GM20000 (cell line): ENCODE data around the gene UBAP1.

ENCODE experiments used
- DNase-seq: peaks from one replicate; pipeline ENCODE4 v3.0.0; 2012; ENCODE audit warnings: low spot score
- CTCF ChIP-seq: IDR thresholded peaks from 2 replicates; pipeline ENCODE4 v1.5.1; 2012; ENCODE audit warnings: mild to moderate bottlenecking, control low read depth; ENCODE audit errors: extremely low read depth, missing control alignments

The UBAP1 gene

GRCh38 chr9:34252670-34253459 lies 74.0 kb downstream of the UBAP1 start:
- peak; percentile 61 for DNase-seq
- TF ChIP-seq CTCF, result peak; percentile 92

GRCh38 chr9:34253460-34253837 lies 74.6 kb downstream of the UBAP1 start:
- TF ChIP-seq CTCF, result no peak
- DNase-seq, result no peak

GRCh38 chr9:34254141-34254913 lies 75.5 kb downstream of the UBAP1 start:
- no peak for TF ChIP-seq CTCF
- DNase-seq, result no peak

GRCh38 chr9:34254966-34255825 lies 76.4 kb downstream of the UBAP1 start:
- DNase-seq, result no peak
- no peak for TF ChIP-seq CTCF

GRCh38 chr9:34256104-34256503 lies 77.3 kb downstream of the UBAP1 start:
- DNase-seq, result no peak
- no peak for TF ChIP-seq CTCF

- no peak for DNase-seq
- no peak for TF ChIP-seq CTCF
Measured at GRCh38 chr9:34256987-34257585, 78.2 kb downstream of the UBAP1 start.
